ENCODE measurements around the gene PLG.

DNA sequence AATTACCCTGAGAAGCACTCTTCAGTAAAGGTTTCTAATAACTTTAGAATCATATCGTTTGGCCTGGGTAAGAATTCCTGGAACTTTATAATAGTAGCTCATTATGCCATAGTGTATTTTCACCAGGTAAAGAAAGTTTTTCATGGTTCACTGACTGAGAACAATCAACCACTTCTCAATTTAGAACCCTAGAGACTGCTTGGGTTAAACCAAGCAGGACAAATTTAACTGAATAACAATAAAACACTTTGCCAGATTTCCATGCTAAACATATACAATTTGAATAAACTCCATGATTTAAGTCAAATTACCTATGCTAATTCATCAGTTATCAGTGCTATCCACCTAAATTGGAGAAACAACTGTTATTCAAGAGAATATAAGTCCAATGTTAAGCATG lies 99.4 kb downstream of the PLG start:
- TF ChIP-seq POLR2A (IDR thresholded peaks at IDR 0.05; ENCODE audit: extremely low read depth, insufficient read length) (no peak), MYC (IDR thresholded peaks at IDR 0.05; ENCODE audit: low read depth, low read length) (no peak)
- TF ChIP-seq, protein P1, sequence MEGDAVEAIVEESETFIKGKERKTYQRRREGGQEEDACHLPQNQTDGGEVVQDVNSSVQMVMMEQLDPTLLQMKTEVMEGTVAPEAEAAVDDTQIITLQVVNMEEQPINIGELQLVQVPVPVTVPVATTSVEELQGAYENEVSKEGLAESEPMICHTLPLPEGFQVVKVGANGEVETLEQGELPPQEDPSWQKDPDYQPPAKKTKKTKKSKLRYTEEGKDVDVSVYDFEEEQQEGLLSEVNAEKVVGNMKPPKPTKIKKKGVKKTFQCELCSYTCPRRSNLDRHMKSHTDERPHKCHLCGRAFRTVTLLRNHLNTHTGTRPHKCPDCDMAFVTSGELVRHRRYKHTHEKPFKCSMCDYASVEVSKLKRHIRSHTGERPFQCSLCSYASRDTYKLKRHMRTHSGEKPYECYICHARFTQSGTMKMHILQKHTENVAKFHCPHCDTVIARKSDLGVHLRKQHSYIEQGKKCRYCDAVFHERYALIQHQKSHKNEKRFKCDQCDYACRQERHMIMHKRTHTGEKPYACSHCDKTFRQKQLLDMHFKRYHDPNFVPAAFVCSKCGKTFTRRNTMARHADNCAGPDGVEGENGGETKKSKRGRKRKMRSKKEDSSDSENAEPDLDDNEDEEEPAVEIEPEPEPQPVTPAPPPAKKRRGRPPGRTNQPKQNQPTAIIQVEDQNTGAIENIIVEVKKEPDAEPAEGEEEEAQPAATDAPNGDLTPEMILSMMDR (IDR thresholded peaks at IDR 0.05; ENCODE audit: low read depth, low read length): no peak
- TF ChIP-seq, protein P2, sequence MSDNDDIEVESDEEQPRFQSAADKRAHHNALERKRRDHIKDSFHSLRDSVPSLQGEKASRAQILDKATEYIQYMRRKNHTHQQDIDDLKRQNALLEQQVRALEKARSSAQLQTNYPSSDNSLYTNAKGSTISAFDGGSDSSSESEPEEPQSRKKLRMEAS (IDR thresholded peaks at IDR 0.05; ENCODE audit: low read depth, low read length): no peak
